Suprapubic skin (tissue), 4 donors: Measurements from ENCODE around the gene FASN. TPM values are rescaled to one million over a fixed set of nuclear protein-coding genes. Genes with fewer than 3 reads are reported as not detected.

ENCODE experiments used
- DNase-seq, 2 donors: peaks; one replicate each; pipeline ENCODE4 v3.0.0-alpha.2; 2019; ENCODE audit warnings: low spot score in 2 of 2
- H3K27ac ChIP-seq: fragments of 200-600 bp; sonication (generic); one replicate; pipeline ENCODE4 v1.5.1; 2019
- H3K27me3 ChIP-seq: fragments of 200-600 bp; sonication (generic); one replicate; pipeline ENCODE4 v1.5.1; 2019
- H3K36me3 ChIP-seq: fragments of 200-600 bp; sonication (generic); one replicate; pipeline ENCODE4 v1.5.1; 2019
- H3K4me1 ChIP-seq: fragments of 200-600 bp; sonication (generic); one replicate; pipeline ENCODE4 v1.5.1; 2019
- H3K4me3 ChIP-seq: fragments of 200-600 bp; sonication (generic); one replicate; pipeline ENCODE4 v1.5.1; 2019; ENCODE audit warnings: mild to moderate bottlenecking
- H3K9me3 ChIP-seq: fragments of 200-600 bp; sonication (generic); one replicate; pipeline ENCODE4 v1.5.1; 2019
- EP300 ChIP-seq: sonication (generic); formaldehyde crosslinking; IDR thresholded peaks from one replicate; pipeline ENCODE4 v1.6.1; 2017; ENCODE audit warnings: antibody characterized with exemption
- POLR2A ChIP-seq, 2 donors: fragments of 450-650 bp; IDR thresholded peaks; one replicate each; pipeline ENCODE4 v1.6.1; 2017; ENCODE audit warnings: antibody characterized with exemption in 2 of 2, mild to moderate bottlenecking in 2 of 2, moderate library complexity in 2 of 2
- POLR2AphosphoS5 ChIP-seq, 3 donors: sonication (generic); formaldehyde crosslinking; IDR thresholded peaks; one replicate each; pipeline ENCODE4 v1.6.1; 2017; ENCODE audit warnings: antibody characterized with exemption in 3 of 3
- WGBS: methylation state at CpG from one replicate; pipeline ENCODE4 v1.1.5; 2018; 5-methylcytosine and 5-hydroxymethylcytosine counted together
- total RNA-seq, 4 donors: library from RNA; depleted of rRNA; stranded (reverse); fragments of >200 nt; gene quantifications; one replicate each; pipeline ENCODE4 v1.1.0, GENCODE V29; 2016
- TF ChIP-seq, protein P1 (sequence below), 2 donors: fragments of 200-600 bp in 1 of 2; fragments of 450-650 bp in 1 of 2; sonication (generic) in 1 of 2; IDR thresholded peaks; one replicate each; pipeline ENCODE4 v1.5.1; 2016 to 2019; ENCODE audit warnings: antibody characterized with exemption in 2 of 2, mild to moderate bottlenecking in 1 of 2, moderate library complexity in 1 of 2

Gene FASN
- total RNA-seq, 4 donors from 2014 or later: 278 to 464 (median 359) TPM

DNA sequence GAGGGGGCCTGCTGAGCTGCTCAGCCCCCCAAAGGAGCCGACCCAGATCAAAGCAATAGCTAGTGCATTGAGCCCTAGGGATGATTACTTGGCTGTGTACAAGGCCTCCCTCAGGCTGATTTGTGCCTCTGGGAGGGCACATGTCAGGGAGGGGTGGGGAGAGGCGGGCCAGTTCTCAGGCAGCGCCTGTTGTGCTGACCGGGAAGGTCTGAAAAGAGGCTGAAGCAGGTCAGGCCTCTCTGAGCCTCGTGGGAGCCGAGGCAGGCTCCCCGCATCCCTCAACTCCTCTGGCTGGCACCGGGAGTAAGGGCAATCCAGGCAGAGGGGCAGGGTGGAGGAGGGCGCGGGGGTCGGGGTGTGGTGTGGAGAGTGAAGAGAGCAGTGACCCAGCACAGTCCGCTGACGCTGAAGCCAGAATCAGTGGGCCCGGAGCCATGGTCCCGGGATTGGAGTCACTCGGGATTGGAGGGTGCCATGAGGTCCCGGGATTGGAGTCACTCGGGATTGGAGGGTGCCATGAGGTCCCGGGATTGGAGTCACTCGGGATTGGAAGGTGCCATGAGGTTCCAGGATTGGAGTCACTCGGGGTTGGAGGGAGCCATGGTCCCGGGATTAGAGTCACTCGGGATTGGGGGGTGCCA, 63.5 kb downstream of the FASN start:
- Histone ChIP-seq H3K27ac (no peak overlapping the region), H3K9me3 (no peaks in the 10 kb centered on the region), H3K4me1 (peaks cover 52% of the 10 kb centered on the region), H3K4me3 (no peak overlapping the region), H3K27me3 (peaks cover 7% of the 10 kb centered on the region), H3K36me3 (no peaks in the 10 kb centered on the region)
- no peak for DNase-seq
- TF ChIP-seq POLR2A (IDR thresholded peaks at IDR 0.05): no peak
- TF ChIP-seq, protein P1, sequence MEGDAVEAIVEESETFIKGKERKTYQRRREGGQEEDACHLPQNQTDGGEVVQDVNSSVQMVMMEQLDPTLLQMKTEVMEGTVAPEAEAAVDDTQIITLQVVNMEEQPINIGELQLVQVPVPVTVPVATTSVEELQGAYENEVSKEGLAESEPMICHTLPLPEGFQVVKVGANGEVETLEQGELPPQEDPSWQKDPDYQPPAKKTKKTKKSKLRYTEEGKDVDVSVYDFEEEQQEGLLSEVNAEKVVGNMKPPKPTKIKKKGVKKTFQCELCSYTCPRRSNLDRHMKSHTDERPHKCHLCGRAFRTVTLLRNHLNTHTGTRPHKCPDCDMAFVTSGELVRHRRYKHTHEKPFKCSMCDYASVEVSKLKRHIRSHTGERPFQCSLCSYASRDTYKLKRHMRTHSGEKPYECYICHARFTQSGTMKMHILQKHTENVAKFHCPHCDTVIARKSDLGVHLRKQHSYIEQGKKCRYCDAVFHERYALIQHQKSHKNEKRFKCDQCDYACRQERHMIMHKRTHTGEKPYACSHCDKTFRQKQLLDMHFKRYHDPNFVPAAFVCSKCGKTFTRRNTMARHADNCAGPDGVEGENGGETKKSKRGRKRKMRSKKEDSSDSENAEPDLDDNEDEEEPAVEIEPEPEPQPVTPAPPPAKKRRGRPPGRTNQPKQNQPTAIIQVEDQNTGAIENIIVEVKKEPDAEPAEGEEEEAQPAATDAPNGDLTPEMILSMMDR (IDR thresholded peaks at IDR 0.05): no peak
- TF ChIP-seq POLR2AphosphoS5 (IDR thresholded peaks at IDR 0.05): no peak
- TF ChIP-seq EP300: no peak
- 80% methylated on average over 20 of the region's 23 CpGs for WGBS

DNA sequence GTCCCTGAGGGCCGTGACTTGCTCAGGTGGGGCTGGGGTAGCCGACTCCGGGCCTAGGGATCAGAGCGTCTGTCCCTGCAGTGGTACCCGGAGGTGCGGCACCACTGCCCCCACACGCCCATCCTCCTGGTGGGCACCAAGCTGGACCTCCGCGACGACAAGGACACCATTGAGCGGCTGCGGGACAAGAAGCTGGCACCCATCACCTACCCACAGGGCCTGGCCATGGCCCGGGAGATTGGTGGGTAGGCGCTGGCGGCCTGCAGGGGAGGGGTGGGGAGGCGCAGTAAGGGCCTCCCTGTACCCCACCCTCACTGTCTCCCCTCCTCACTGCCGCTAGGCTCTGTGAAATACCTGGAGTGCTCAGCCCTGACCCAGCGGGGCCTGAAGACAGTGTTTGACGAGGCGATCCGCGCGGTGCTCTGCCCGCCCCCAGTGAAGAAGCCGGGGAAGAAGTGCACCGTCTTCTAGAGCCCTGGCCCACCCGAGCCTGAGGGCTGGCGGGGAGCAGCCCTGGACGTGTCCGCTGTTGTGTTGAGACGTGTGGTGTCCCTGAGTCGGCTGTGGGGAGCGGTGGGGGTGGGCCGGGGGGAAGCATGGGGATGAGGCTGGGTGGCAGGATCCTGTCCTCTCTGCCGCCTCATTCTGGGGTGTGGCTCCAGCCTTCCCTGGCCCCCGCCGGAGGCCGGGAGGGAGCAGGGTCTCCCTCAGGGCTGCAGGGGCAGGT, 64.5 kb downstream of the FASN start:
- Histone ChIP-seq H3K27ac (no peak overlapping the region), H3K4me1 (peaks cover 48% of the 10 kb centered on the region), H3K27me3 (peaks cover 7% of the 10 kb centered on the region), H3K4me3 (no peak overlapping the region), H3K36me3 (no peaks in the 10 kb centered on the region), H3K9me3 (no peaks in the 10 kb centered on the region)
- TF ChIP-seq POLR2A (IDR thresholded peaks at IDR 0.05) (no peak), EP300 (no peak), POLR2AphosphoS5 (IDR thresholded peaks at IDR 0.05) (no peak)
- TF ChIP-seq, protein P1 (IDR thresholded peaks at IDR 0.05): no peak
- DNase-seq: no peak
- WGBS: 67% methylated on average over 3 of the region's 38 CpGs

DNA sequence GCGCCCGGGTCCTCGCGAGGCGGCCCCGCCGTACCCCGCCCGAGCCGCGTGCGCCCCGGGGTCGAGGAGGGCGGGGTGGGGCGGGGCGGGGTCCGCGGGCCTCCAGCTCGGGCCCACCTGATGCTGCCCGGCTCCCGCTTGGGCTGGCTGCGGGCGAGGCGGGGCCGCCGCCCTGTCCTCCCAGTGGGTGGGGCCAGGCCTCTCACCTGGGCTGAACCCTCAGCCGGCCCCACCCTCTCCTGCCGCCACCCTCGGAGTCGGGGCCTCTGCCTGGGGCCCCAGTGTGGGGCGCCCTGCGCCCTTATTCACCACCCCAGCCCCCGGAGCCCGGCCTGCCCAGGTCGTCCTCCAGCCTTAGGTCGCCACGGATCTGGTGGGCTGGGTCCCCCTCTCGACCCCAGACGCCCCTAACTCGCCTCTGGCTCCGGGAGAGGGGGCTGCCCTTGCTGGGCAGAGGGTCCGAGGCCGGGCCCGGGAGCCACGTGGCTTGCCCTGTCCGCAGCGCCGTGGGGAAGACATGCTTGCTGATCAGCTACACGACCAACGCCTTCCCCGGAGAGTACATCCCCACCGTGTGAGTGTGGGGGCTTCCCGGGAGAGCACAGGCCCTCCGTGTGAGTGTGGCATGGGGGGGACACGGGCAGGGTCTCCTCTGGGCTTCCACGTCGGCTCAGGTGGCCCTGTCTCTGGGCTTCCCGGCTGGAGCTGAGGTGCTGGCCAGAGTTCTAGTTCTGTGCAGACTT, 66.0 kb downstream of the FASN start:
- H3K36me3 ChIP-seq: no peaks in the 10 kb centered on the region
- WGBS: 15% methylated on average over 11 of the region's 59 CpGs
- H3K4me1 ChIP-seq: peaks cover 44% of the 10 kb centered on the region
- peak overlapping the region; percentile 64 for H3K4me3 ChIP-seq
- H3K27ac ChIP-seq: no peak overlapping the region
- no peak for DNase-seq
- TF ChIP-seq, protein P1 (IDR thresholded peaks at IDR 0.05): no peak
- TF ChIP-seq POLR2A (IDR thresholded peaks at IDR 0.05) (no peak), POLR2AphosphoS5 (IDR thresholded peaks at IDR 0.05) (no peak), EP300 (no peak)
- H3K9me3 ChIP-seq: no peaks in the 10 kb centered on the region
- peaks cover 7% of the 10 kb centered on the region for H3K27me3 ChIP-seq

DNA sequence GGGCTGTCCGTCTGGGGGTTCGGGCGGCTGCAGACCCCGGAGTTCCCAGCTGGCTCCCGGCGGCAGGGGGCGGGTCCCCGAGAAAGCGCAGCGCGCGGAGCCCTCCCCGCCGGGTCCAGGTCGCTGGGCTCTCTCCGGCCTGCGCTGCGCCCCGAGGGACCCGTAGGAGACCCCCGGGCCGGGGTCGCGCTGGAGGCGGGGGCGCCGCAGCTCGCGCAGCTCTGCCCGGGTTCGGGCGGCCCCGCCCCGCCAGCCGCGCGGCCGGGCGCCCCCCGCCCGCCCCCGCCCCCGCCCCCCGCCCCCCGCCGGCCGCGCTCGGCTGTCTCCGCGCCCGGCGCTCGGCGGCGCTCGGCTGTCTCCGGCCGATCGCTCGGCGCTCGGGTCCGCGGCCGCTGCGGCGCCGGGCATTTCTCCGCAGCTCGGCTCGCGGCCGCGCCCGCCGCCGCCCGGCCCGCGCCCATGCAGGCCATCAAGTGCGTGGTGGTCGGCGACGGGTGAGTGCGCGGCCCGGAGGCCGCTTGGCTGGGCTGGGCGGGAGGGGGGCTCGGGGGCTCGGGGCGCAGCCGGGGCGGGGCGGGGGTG, 66.6 kb downstream of the FASN start, which contains the start of gene RAC3:
Gene RAC3, plus strand, starts transcription at position 376 of the 582 bp plus-strand sequence. Its CDS starts 84 bp downstream, at position 460.
- H3K9me3 ChIP-seq: no peaks in the 10 kb centered on the region
- TF ChIP-seq EP300: no peak
- TF ChIP-seq POLR2AphosphoS5 (IDR thresholded peaks at IDR 0.05): no peak
- TF ChIP-seq, protein P1 (IDR thresholded peaks at IDR 0.05): no peak
- no peak for TF ChIP-seq POLR2A (IDR thresholded peaks at IDR 0.05)
- peak within 1 kb of the TSS; percentile 77 for H3K27ac ChIP-seq
- no peak for DNase-seq
- H3K27me3 ChIP-seq: peaks cover 7% of the 10 kb centered on the region
- H3K4me3 ChIP-seq: peak within 1 kb of the TSS; percentile 64
- H3K36me3 ChIP-seq: no peaks in the 10 kb centered on the region
- peaks cover 37% of the 10 kb centered on the region for H3K4me1 ChIP-seq
- WGBS: no CpG with 5 or more reads among the region's 96 CpGs
